ENCODE measurements around the gene SLC26A9. TPM values are rescaled to one million over a fixed set of nuclear protein-coding genes. Genes with fewer than 3 reads are reported as not detected.

Gene SLC26A9
- total and polyA plus RNA-seq, 2 donors from 2014 or later, result 0.69 to 5.9 TPM

DNA sequence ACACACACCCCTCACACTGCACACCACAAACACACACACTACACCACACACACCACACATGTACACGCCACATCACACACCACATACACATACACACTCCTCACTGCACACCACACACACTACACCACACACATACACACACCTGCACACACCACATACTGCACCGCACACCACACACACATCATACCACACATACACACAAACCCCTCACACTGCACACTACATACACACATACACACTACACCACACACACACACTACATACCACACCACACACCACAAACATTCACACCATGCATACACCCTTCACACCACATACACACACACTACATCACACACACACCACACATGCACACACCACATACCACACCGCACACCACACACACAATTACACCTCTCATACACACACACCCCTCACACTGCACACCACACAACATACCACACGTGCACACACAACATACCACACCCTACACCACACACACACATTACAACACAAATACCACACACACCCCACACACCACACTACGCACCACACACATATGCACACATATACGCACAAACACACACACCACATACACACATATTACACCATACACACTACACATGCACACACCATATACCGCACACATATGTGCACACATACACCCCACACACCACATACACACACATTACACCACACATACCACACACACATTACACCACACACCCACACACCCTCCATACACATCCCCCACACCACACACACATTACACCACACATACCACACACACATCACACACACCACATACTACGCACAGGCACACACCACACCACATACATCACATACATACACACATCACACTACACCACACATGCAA, 30.3 kb upstream of the SLC26A9 start:
- FAIRE-seq (no peak), DNase-seq (no peak)
- Histone ChIP-seq H3K4me1 (ENCODE audit: control insufficient read depth in 2 of 3, insufficient read depth in 2 of 3, low read depth in 1 of 3, low read length in 3 of 3) (peaks cover 0 to 8% (median 5%) of the 10 kb centered on the region in 3 donors), H3K4me3 (ENCODE audit: low read length in 3 of 3) (peak overlapping the region in 1 of 3 donors; percentile 28), H3K9me3 (ENCODE audit: control insufficient read depth in 2 of 3, insufficient read depth in 1 of 3, low read length in 3 of 3) (peaks cover 0 to 13% (median 0%) of the 10 kb centered on the region in 3 donors), H3K27ac (ENCODE audit: low read depth in 2 of 2, low read length in 2 of 2) (no peak overlapping the region), H3K36me3 (ENCODE audit: control insufficient read depth in 2 of 3, insufficient read depth in 3 of 3, low read length in 3 of 3) (peaks cover 0 to 8% (median 0%) of the 10 kb centered on the region in 3 donors), H3K9ac (ENCODE audit: low read length in 3 of 3) (no peak overlapping the region), H3K27me3 (ENCODE audit: control insufficient read depth, insufficient read depth, low read length) (no peaks in the 10 kb centered on the region)
- intact Hi-C loops (cut with DNase I), result no loop called here
- TF ChIP-seq, protein P1, sequence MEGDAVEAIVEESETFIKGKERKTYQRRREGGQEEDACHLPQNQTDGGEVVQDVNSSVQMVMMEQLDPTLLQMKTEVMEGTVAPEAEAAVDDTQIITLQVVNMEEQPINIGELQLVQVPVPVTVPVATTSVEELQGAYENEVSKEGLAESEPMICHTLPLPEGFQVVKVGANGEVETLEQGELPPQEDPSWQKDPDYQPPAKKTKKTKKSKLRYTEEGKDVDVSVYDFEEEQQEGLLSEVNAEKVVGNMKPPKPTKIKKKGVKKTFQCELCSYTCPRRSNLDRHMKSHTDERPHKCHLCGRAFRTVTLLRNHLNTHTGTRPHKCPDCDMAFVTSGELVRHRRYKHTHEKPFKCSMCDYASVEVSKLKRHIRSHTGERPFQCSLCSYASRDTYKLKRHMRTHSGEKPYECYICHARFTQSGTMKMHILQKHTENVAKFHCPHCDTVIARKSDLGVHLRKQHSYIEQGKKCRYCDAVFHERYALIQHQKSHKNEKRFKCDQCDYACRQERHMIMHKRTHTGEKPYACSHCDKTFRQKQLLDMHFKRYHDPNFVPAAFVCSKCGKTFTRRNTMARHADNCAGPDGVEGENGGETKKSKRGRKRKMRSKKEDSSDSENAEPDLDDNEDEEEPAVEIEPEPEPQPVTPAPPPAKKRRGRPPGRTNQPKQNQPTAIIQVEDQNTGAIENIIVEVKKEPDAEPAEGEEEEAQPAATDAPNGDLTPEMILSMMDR (IDR thresholded peaks at IDR 0.05; ENCODE audit: borderline replicate concordance, extremely low read depth, insufficient read depth), result no peak

- Histone ChIP-seq H3K27ac (ENCODE audit: low read depth in 2 of 2, low read length in 2 of 2) (no peak overlapping the region), H3K4me3 (ENCODE audit: low read length in 3 of 3) (peak overlapping the region in 1 of 3 donors; percentile 28), H3K27me3 (ENCODE audit: control insufficient read depth, insufficient read depth, low read length) (no peaks in the 10 kb centered on the region), H3K9me3 (ENCODE audit: control insufficient read depth in 2 of 3, insufficient read depth in 1 of 3, low read length in 3 of 3) (peaks cover 0 to 13% (median 0%) of the 10 kb centered on the region in 3 donors), H3K4me1 (ENCODE audit: control insufficient read depth in 2 of 3, insufficient read depth in 2 of 3, low read depth in 1 of 3, low read length in 3 of 3) (peaks cover 0 to 8% (median 5%) of the 10 kb centered on the region in 3 donors), H3K36me3 (ENCODE audit: control insufficient read depth in 2 of 3, insufficient read depth in 3 of 3, low read length in 3 of 3) (peaks cover 0 to 8% (median 0%) of the 10 kb centered on the region in 3 donors), H3K9ac (ENCODE audit: low read length in 3 of 3) (no peak overlapping the region)
- FAIRE-seq (no peak), DNase-seq (no peak)
- TF ChIP-seq, protein P1 (IDR thresholded peaks at IDR 0.05; ENCODE audit: borderline replicate concordance, extremely low read depth, insufficient read depth), result no peak
- intact Hi-C loops (cut with DNase I), result no loop called here
Observed at GRCh38 chr1:205972491-205973168, 29.4 kb upstream of the SLC26A9 start.

GRCh38 chr1:205972081-205972480, 28.8 kb upstream of the SLC26A9 start:
- TF ChIP-seq, protein P1 (IDR thresholded peaks at IDR 0.05; ENCODE audit: borderline replicate concordance, extremely low read depth, insufficient read depth), result no peak
- Histone ChIP-seq H3K27me3 (ENCODE audit: control insufficient read depth, insufficient read depth, low read length) (no peaks in the 10 kb centered on the region), H3K4me3 (ENCODE audit: low read length in 3 of 3) (no peak overlapping the region), H3K27ac (ENCODE audit: low read depth in 2 of 2, low read length in 2 of 2) (no peak overlapping the region), H3K4me1 (ENCODE audit: control insufficient read depth in 2 of 3, insufficient read depth in 2 of 3, low read depth in 1 of 3, low read length in 3 of 3) (peaks cover 0 to 8% (median 5%) of the 10 kb centered on the region in 3 donors), H3K9me3 (ENCODE audit: control insufficient read depth in 2 of 3, insufficient read depth in 1 of 3, low read length in 3 of 3) (peaks cover 0 to 13% (median 0%) of the 10 kb centered on the region in 3 donors), H3K9ac (ENCODE audit: low read length in 3 of 3) (no peak overlapping the region), H3K36me3 (ENCODE audit: control insufficient read depth in 2 of 3, insufficient read depth in 3 of 3, low read length in 3 of 3) (peaks cover 0 to 8% (median 0%) of the 10 kb centered on the region in 3 donors)
- no peak for FAIRE-seq
- no peak for DNase-seq
- intact Hi-C loops (cut with DNase I), result no loop called here

All from kidney (tissue), 14 donors.